Ishikawa (cell line): ENCODE measurements around the gene HSD11B1L.

Experiments
- CEBPB ChIP-seq: IDR thresholded peaks from 2 replicates; pipeline ENCODE4 v1.6.1; 2012
- CREB1 ChIP-seq: IDR thresholded peaks from 2 replicates; pipeline ENCODE4 v1.6.1; 2012; ENCODE audit warnings: low read depth
- EGR1 ChIP-seq: IDR thresholded peaks from 2 replicates; pipeline ENCODE4 v1.6.1; 2012
- EP300 ChIP-seq: IDR thresholded peaks from 2 replicates; pipeline ENCODE4 v1.6.1; 2012; ENCODE audit warnings: borderline replicate concordance
- FOXM1 ChIP-seq: IDR thresholded peaks from 2 replicates; pipeline ENCODE4 v1.6.1; 2012; ENCODE audit warnings: low read depth, borderline replicate concordance
- NFIC ChIP-seq: IDR thresholded peaks from 2 replicates; pipeline ENCODE4 v1.6.1; 2012
- RAD21 ChIP-seq: IDR thresholded peaks from 2 replicates; pipeline ENCODE4 v1.6.1; 2012; ENCODE audit warnings: low read depth
- TAF1 ChIP-seq: IDR thresholded peaks from 2 replicates; pipeline ENCODE4 v1.6.1; 2012; ENCODE audit warnings: low read depth, mild to moderate bottlenecking
- TCF12 ChIP-seq: IDR thresholded peaks from 2 replicates; pipeline ENCODE4 v1.6.1; 2012; ENCODE audit warnings: low read depth
- TEAD4 ChIP-seq: IDR thresholded peaks from 2 replicates; pipeline ENCODE4 v1.6.1; 2012
- YY1 ChIP-seq: IDR thresholded peaks from 2 replicates; pipeline ENCODE4 v1.6.1; 2012; ENCODE audit warnings: low read depth
- ZBTB7A ChIP-seq: IDR thresholded peaks from 2 replicates; pipeline ENCODE4 v1.6.1; 2012; ENCODE audit warnings: low read depth
- TF ChIP-seq, protein P1 (sequence below): IDR thresholded peaks from 2 replicates; pipeline ENCODE4 v1.6.1; 2012; ENCODE audit warnings: low read depth, mild to moderate bottlenecking
- TF ChIP-seq, protein P2 (sequence below): IDR thresholded peaks from 2 replicates; pipeline ENCODE4 v1.6.1; 2012
- TF ChIP-seq, protein P3 (sequence below): IDR thresholded peaks from 2 replicates; pipeline ENCODE4 v1.6.1; 2012

Gene HSD11B1L

DNA sequence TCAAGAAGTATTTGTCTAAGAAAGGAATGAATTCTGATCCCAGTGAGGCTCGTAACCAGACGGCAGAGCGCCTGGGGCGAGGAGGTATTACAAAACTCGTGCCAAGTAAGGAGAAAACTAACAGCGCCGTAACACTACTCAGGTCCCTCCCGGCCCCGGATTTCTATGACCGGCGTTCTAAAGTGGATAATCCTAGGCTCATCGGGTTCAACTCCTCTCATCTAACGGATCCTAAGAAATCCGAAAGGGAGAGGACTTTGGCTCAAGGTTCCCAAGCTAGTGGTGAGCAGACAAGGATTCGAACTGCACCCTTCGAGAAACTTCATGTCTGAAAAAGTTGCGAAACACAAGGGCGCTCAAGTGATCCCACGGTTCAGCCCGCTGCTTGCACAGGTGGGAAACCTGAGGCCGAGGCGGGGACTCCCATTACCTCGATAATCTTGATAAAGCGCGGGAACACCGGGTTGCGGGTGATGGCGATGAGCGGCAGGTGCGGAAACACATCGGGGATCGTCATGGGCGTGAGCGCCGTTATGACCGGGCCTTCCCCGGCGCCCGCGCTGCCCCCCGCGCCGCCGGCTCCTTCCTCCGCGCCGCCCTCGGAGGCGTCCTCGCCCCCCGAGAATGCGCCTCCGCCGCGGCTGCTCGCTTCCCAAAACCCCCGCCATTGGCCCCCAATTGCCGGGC is 38.6 kb downstream of the HSD11B1L start:
- TF ChIP-seq CEBPB (peak; percentile 74), YY1 (no peak)
- TF ChIP-seq, protein P1, sequence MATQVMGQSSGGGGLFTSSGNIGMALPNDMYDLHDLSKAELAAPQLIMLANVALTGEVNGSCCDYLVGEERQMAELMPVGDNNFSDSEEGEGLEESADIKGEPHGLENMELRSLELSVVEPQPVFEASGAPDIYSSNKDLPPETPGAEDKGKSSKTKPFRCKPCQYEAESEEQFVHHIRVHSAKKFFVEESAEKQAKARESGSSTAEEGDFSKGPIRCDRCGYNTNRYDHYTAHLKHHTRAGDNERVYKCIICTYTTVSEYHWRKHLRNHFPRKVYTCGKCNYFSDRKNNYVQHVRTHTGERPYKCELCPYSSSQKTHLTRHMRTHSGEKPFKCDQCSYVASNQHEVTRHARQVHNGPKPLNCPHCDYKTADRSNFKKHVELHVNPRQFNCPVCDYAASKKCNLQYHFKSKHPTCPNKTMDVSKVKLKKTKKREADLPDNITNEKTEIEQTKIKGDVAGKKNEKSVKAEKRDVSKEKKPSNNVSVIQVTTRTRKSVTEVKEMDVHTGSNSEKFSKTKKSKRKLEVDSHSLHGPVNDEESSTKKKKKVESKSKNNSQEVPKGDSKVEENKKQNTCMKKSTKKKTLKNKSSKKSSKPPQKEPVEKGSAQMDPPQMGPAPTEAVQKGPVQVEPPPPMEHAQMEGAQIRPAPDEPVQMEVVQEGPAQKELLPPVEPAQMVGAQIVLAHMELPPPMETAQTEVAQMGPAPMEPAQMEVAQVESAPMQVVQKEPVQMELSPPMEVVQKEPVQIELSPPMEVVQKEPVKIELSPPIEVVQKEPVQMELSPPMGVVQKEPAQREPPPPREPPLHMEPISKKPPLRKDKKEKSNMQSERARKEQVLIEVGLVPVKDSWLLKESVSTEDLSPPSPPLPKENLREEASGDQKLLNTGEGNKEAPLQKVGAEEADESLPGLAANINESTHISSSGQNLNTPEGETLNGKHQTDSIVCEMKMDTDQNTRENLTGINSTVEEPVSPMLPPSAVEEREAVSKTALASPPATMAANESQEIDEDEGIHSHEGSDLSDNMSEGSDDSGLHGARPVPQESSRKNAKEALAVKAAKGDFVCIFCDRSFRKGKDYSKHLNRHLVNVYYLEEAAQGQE = peak; percentile 13; the same call in 1 of the 2 replicates

DNA sequence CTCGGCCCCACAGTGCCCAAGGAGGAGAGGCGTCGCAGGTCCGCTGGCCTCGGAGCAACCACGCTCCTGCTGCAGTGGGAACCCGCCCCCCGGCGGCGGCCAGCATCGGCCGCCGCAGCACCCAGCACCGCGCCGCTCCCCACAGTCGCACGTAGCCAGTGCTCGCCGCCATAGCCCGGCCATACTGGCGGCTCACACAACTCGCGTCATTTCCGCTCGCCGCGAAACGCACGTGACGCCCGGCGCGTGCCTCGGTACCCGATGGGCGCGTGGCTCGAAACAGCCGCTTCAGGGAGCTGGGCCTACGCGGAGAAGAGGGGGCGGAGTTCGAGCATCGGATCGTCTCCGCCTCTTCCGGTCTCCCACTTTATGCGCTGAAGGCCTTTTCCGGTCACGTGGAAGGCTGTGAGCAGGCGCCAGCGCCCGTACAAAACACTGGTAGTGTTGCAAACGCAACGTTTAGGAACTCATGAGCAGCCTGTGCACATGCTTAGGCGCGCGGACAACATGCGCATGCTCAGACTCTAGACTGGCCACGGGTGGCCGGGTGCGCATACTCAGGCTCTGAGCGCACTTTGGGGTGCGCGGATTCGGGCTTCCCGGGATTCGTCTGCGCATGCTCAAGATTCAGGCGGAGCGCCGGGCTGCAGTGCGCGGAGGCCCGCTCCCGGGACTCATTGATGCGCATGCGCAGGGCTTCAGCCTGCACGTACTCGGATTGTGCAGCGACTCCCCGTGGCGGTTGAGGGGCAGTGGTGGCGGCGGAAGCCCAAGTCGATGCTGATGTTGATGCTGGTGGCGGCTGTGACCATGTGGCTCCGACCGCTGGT is 39.3 kb downstream of the HSD11B1L start, which contains the start of the genes CATSPERD and LONP1:
TSS of gene CATSPERD (plus strand) at position 677 of the 830 bp plus-strand sequence. CDS start at position 778, 101 bp downstream.
TSS of gene LONP1 (minus strand) at position 186 of the 830 bp plus-strand sequence. CDS start at position 172, 14 bp downstream.
- TF ChIP-seq TAF1 (peak; percentile 92), ZBTB7A (no peak), EGR1 (peak; percentile 63; the same call in 1 of the 2 replicates), EP300 (no peak), CREB1 (peak; percentile 93), CEBPB (no peak; the same call in 1 of the 2 replicates), FOXM1 (peak; percentile 33; the same call in 1 of the 2 replicates), NFIC (0 out of 2 replicates have a peak, but pooled peaks have one; percentile 13), TCF12 (peak; percentile 72), YY1 (peak; percentile 98), RAD21 (peak; percentile 38; the same call in 1 of the 2 replicates), TEAD4 (no peak; the same call in 1 of the 2 replicates)
- TF ChIP-seq, protein P2, sequence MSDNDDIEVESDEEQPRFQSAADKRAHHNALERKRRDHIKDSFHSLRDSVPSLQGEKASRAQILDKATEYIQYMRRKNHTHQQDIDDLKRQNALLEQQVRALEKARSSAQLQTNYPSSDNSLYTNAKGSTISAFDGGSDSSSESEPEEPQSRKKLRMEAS = peak; percentile 99
- TF ChIP-seq, protein P3, sequence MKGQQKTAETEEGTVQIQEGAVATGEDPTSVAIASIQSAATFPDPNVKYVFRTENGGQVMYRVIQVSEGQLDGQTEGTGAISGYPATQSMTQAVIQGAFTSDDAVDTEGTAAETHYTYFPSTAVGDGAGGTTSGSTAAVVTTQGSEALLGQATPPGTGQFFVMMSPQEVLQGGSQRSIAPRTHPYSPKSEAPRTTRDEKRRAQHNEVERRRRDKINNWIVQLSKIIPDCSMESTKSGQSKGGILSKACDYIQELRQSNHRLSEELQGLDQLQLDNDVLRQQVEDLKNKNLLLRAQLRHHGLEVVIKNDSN = peak; percentile 96
- TF ChIP-seq, protein P1 = no peak

DNA sequence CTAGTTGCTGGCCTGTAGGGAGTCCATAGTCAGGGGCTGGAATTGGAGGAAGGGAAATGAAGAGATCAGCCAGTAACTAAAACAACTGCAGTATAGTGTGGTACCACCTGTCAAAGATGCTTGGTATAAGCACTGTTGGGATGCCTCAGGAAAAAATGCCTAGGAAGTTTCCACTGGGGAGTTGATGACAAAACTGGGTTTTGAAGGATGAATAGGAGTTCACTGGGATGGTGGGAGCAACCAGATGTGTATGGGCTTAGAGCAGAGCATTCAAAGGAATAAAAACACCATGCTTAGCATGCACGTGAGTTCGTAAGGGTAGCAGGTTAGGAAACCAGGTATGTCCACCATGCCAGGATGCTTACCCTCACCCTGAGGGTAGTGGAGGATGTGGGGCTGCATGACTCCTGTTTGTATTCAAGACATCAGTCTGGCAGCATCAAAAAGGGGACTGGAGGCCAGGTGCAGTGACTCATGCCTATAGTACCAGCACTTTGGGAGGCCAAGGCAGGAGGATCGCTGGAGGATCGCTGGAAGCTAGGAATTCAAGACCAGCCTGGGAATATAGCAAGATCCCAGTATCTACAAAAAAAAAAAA is 46.7 kb downstream of the HSD11B1L start:
- TF ChIP-seq TAF1 = no peak
- TF ChIP-seq, protein P1 = no peak
